Upper lobe of left lung (tissue), 6 donors: ENCODE results near the gene COX5A. TPM values are rescaled to one million over a fixed set of nuclear protein-coding genes. Genes with fewer than 3 reads are reported as not detected.
A peak's percentile ranks its signal among the peaks of the same experiment; 100 is the strongest.

Experiments
- ATAC-seq, 2 donors: fragments of 200-7000 bp; cut with Tn5 transposase; one replicate each; pipeline ENCODE4 v1.9.1; 2022; ENCODE audit warnings: mild to moderate bottlenecking in 2 of 2, moderate library complexity in 2 of 2; ENCODE audit not compliant: low FRiP score in 2 of 2
- DNase-seq, 2 donors: peaks; one replicate each; pipeline ENCODE4 v3.0.0-alpha.2; 2019 to 2020
- H3K27ac ChIP-seq, 4 donors: fragments of 200-600 bp; sonication (generic); one replicate each; pipeline ENCODE4 v1.5.1; 2016 to 2019
- H3K27me3 ChIP-seq, 4 donors: fragments of 200-600 bp; sonication (generic); one replicate each; pipeline ENCODE4 v1.5.1; 2017 to 2019
- H3K36me3 ChIP-seq, 4 donors: fragments of 200-600 bp; sonication (generic); one replicate each; pipeline ENCODE4 v1.5.1; 2016 to 2019
- H3K4me1 ChIP-seq, 4 donors: fragments of 200-600 bp; sonication (generic); one replicate each; pipeline ENCODE4 v1.5.1; 2018 to 2019
- H3K4me3 ChIP-seq, 4 donors: fragments of 200-600 bp; sonication (generic); one replicate each; pipeline ENCODE4 v1.5.1; 2017 to 2019; ENCODE audit warnings: mild to moderate bottlenecking in 2 of 4, moderate library complexity in 1 of 4
- H3K9me3 ChIP-seq, 4 donors: fragments of 200-600 bp; sonication (generic); one replicate each; pipeline ENCODE4 v1.5.1; 2018 to 2019
- EP300 ChIP-seq, 4 donors: sonication (generic); formaldehyde crosslinking; IDR thresholded peaks; one replicate each; pipeline ENCODE4 v1.5.1; 2017; ENCODE audit warnings: antibody characterized with exemption in 4 of 4, control low read depth in 2 of 4
- POLR2A ChIP-seq, 4 donors: fragments of 450-650 bp; IDR thresholded peaks; one replicate each; pipeline ENCODE4 v1.5.1; 2016 to 2017; ENCODE audit warnings: antibody characterized with exemption in 4 of 4, mild to moderate bottlenecking in 2 of 4
- POLR2AphosphoS5 ChIP-seq, 2 donors: sonication (generic); formaldehyde crosslinking; IDR thresholded peaks; one replicate each; pipeline ENCODE4 v1.5.1; 2017; ENCODE audit warnings: antibody characterized with exemption in 2 of 2
- WGBS, 2 donors: methylation state at CpG; one replicate each; pipeline ENCODE4 v1.1.5; 2017 to 2018; 5-methylcytosine and 5-hydroxymethylcytosine counted together
- total RNA-seq, 6 donors: library from RNA; depleted of rRNA in 4 of 6; stranded (reverse); fragments of >200 nt in 4 of 6; gene quantifications; one replicate each; pipeline versions ENCODE4 v1.1.0 to v1.2.1, GENCODE V29; 2016 to 2021
- TF ChIP-seq, protein P1 (sequence below), 6 experiments: fragments of 450-650 bp in 4 of 6; fragments of 200-600 bp in 2 of 6; sonication (generic) in 2 of 6; IDR thresholded peaks; one replicate each; pipeline ENCODE4 v1.5.1; 2016 to 2019; ENCODE audit warnings: antibody characterized with exemption in 6 of 6
- donor health status: DM: no; HTN: no; CAD: no; lungs with moderate emphysema.
- donor health status: DM: no; HTN: yes; CAD: no; lungs with severe emphysema.

The COX5A gene
- total RNA-seq, 6 donors from 2014 or later: 50.9 to 168 (median 93.0) TPM

DNA sequence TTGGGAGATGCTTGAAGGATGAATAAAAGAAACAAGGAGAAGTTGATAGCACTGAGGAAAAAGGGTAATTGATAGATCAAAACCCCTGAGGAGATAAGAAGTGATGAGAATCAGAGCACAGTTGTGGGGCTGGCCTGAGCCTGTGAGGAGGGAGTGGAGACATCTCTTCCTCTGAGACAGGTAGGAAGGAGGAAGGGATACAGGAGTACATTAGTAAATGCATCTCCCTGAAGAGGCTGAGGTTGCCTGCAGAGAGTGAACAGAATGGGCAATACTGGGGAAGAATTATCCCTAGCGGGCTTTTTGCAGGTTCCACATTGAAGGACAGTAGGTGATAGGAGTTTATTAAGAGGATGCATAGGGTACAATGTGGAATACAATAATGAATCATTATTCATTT, 40.2 kb upstream of the COX5A start:
- H3K27ac ChIP-seq: no peak overlapping the region
- 90 to 91% methylated on average over 1 of the region's 1 CpG for WGBS, 2 donors
- H3K36me3 ChIP-seq: no peaks in the 10 kb centered on the region
- H3K4me3 ChIP-seq: no peak overlapping the region
- DNase-seq: no peak
- H3K27me3 ChIP-seq: no peaks in the 10 kb centered on the region
- no peaks in the 10 kb centered on the region for H3K9me3 ChIP-seq
- TF ChIP-seq, protein P1, sequence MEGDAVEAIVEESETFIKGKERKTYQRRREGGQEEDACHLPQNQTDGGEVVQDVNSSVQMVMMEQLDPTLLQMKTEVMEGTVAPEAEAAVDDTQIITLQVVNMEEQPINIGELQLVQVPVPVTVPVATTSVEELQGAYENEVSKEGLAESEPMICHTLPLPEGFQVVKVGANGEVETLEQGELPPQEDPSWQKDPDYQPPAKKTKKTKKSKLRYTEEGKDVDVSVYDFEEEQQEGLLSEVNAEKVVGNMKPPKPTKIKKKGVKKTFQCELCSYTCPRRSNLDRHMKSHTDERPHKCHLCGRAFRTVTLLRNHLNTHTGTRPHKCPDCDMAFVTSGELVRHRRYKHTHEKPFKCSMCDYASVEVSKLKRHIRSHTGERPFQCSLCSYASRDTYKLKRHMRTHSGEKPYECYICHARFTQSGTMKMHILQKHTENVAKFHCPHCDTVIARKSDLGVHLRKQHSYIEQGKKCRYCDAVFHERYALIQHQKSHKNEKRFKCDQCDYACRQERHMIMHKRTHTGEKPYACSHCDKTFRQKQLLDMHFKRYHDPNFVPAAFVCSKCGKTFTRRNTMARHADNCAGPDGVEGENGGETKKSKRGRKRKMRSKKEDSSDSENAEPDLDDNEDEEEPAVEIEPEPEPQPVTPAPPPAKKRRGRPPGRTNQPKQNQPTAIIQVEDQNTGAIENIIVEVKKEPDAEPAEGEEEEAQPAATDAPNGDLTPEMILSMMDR (IDR thresholded peaks at IDR 0.05): no peak
- TF ChIP-seq EP300 (IDR thresholded peaks at IDR 0.05) (no peak), POLR2AphosphoS5 (IDR thresholded peaks at IDR 0.05) (no peak), POLR2A (IDR thresholded peaks at IDR 0.05) (no peak)
- ATAC-seq: no peak
- no peaks in the 10 kb centered on the region for H3K4me1 ChIP-seq

DNA sequence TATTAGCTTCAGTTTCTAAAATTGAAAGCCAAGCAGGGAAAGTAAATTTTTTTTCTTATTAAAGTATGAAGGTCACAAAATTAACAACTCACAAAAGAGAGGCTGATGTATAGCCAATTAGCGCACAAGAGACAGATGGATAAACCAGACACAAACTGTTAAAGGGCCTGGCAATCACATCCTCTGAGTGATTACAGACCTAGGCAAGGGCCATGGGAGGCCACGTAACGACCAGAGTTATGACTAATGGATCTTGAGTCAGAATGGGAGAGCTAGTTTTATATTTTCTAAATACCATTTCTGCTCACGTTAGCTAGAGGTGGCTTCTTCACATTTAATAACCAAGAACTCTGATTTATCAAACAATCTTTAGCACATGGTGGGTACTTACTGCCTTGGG, 39.7 kb upstream of the COX5A start:
- TF ChIP-seq POLR2A (IDR thresholded peaks at IDR 0.05): no peak
- TF ChIP-seq POLR2AphosphoS5 (IDR thresholded peaks at IDR 0.05): no peak
- TF ChIP-seq, protein P1 (IDR thresholded peaks at IDR 0.05): no peak
- TF ChIP-seq EP300 (IDR thresholded peaks at IDR 0.05): no peak
- Histone ChIP-seq H3K4me3 (no peak overlapping the region), H3K4me1 (no peaks in the 10 kb centered on the region), H3K27ac (no peak overlapping the region), H3K36me3 (no peaks in the 10 kb centered on the region), H3K9me3 (no peaks in the 10 kb centered on the region), H3K27me3 (no peaks in the 10 kb centered on the region)
- no peak for ATAC-seq
- WGBS, 2 donors: 74 to 80% methylated on average over 4 of the region's 4 CpGs
- DNase-seq: no peak

DNA sequence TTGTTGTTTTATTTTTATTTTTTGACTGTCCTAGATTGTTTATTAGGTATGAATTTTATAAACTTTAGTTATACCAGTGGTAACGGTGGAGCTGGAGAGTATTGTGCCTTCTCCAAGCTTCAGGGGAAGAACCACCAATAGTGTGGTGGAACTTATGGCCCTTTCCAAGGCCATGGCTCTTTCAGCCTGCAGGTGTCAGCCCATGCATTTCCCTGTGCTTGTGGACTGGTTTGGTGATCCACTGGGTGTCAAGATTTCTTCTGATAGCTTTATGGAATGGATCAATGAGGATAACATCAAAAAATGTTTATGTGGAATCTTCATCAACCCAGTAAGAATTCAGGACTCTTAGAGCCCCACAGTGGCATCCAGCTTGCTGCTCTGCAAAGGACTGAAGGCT, 38.3 kb upstream of the COX5A start:
- H3K36me3 ChIP-seq: no peaks in the 10 kb centered on the region
- no peaks in the 10 kb centered on the region for H3K9me3 ChIP-seq
- no peak overlapping the region for H3K4me3 ChIP-seq
- no peaks in the 10 kb centered on the region for H3K27me3 ChIP-seq
- no peaks in the 10 kb centered on the region for H3K4me1 ChIP-seq
- 88 to 89% methylated on average over 1 of the region's 1 CpG for WGBS, 2 donors
- TF ChIP-seq EP300 (IDR thresholded peaks at IDR 0.05) (no peak), POLR2AphosphoS5 (IDR thresholded peaks at IDR 0.05) (no peak), POLR2A (IDR thresholded peaks at IDR 0.05) (no peak)
- DNase-seq: no peak
- ATAC-seq: no peak
- no peak overlapping the region for H3K27ac ChIP-seq

DNA sequence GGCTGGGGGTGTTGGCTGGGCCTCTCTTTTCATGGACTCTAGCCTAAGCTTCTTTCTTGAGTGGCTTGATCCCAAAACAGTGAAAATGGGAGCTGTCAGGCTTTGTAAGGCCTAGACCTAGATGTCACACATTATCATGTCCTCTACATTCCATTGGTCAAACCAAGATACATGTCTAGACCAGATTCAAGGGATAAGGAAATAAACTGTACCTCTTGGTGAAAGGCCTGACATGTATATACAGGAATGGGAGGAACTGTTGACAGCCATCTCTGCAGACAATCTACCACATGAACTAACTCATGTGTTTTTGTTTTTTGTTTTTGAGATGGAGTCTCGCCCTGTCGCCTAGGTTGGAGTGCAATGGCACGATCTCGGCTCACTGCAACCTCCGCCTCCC, 29.8 kb upstream of the COX5A start:
- H3K4me1 ChIP-seq: peaks cover 0 to 10% (median 7%) of the 10 kb centered on the region in 4 donors
- ATAC-seq (no peak), DNase-seq (no peak)
- H3K9me3 ChIP-seq: no peaks in the 10 kb centered on the region
- 93 to 96% methylated on average over 5 of the region's 5 CpGs for WGBS, 2 donors
- H3K4me3 ChIP-seq: no peak overlapping the region
- H3K27me3 ChIP-seq: no peaks in the 10 kb centered on the region
- H3K27ac ChIP-seq: no peak overlapping the region
- TF ChIP-seq EP300 (IDR thresholded peaks at IDR 0.05): no peak
- TF ChIP-seq, protein P1 (IDR thresholded peaks at IDR 0.05): no peak
- no peaks in the 10 kb centered on the region for H3K36me3 ChIP-seq

DNA sequence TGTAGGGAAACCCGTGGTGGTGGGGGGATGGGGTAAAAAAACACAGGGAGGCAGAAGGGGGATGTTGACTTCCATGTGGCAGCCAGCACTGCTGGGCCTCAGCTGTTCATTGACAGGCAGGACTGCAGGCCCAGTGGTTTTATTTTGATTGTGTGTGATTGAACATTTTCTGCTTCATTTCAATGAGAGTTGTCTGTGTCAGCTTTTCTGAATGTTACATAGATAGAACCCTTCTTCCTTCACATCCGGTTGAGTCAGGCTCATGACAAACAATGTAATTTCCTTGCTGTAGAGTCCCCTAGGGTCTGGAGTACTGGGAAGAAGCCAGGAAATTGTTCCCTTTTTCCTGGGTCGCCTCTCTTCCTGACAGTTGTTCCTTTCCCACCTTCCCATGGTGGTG, 26.9 kb upstream of the COX5A start:
- TF ChIP-seq, protein P1 (IDR thresholded peaks at IDR 0.05): no peak
- TF ChIP-seq POLR2AphosphoS5 (IDR thresholded peaks at IDR 0.05) (no peak), EP300 (IDR thresholded peaks at IDR 0.05) (no peak), POLR2A (IDR thresholded peaks at IDR 0.05) (no peak)
- peaks cover 0 to 15% (median 9%) of the 10 kb centered on the region in 4 donors for H3K4me1 ChIP-seq
- H3K4me3 ChIP-seq: no peak overlapping the region
- DNase-seq (no peak), ATAC-seq (peak in 1 of 2 donors; percentile 16)
- 11 to 21% methylated on average over 3 of the region's 3 CpGs for WGBS, 2 donors
- no peaks in the 10 kb centered on the region for H3K36me3 ChIP-seq
- no peaks in the 10 kb centered on the region for H3K9me3 ChIP-seq
- H3K27ac ChIP-seq: peak overlapping the region in 1 of 4 donors; percentile 49
- no peaks in the 10 kb centered on the region for H3K27me3 ChIP-seq
